HepG2 (cell line): Measurements from ENCODE around the gene PIF1. TPM values are rescaled to one million over a fixed set of nuclear protein-coding genes. Genes with fewer than 3 reads are reported as not detected.
A peak's percentile ranks its signal among the peaks of the same experiment; 100 is the strongest.

ENCODE experiments used
- ATAC-seq: fragments of 200-7000 bp; cut with Tn5 transposase; 3 replicates; pipeline ENCODE4 v1.9.1; 2020; ENCODE audit warnings: mild to moderate bottlenecking, moderate library complexity
- BruUV-seq: library from RNA; stranded (reverse); fragments of 400-500 nt; replicated peaks from 2 replicates; lab custom pipeline; 2021; lab: Mats Ljungman, UMichigan
- CTCF ChIA-PET: fragments of 300-600 bp; formaldehyde crosslinking; extraction: SDS; loops from one replicate; lab custom pipeline; 2021; ENCODE audit warnings: low total read pairs, inconsistent platforms, low intra/inter-chr PET ratio; lab: Yijun Ruan, JAX
- POLR2A ChIA-PET: fragments of 350-600 bp; sonication (Branson Sonifier 250); formaldehyde crosslinking; loops from one replicate; lab custom pipeline; 2020; ENCODE audit warnings: antibody characterized with exemption, inconsistent platforms; lab: Yijun Ruan, JAX
- DNase-seq: peaks from one replicate; pipeline ENCODE4 v3.0.0-alpha.2; 2015; ENCODE audit warnings: low spot score
- FAIRE-seq: peaks from 3 replicates; lab custom pipeline; 2011; peaks lifted over from hg19 to GRCh38; lab: Jason Lieb, UNC
- H2AFZ ChIP-seq: one replicate; pipeline ENCODE4 v1.6.1; 2011; ENCODE audit warnings: low read length, inconsistent platforms
- H3K27ac ChIP-seq: fragments of 300-600 bp; 3 replicates; pipeline ENCODE4 v1.8.0; 2011; ENCODE audit warnings: mixed run types, mild to moderate bottlenecking, mixed read lengths, low read length, inconsistent platforms; ENCODE audit not compliant: insufficient read depth; ENCODE audit errors: extremely low read length
- H3K27me3 ChIP-seq, 2 experiments: fragments of 200-600 bp in 1 of 2; 2 replicates in 1 of 2; 3 replicates in 1 of 2; pipeline versions ENCODE4 v1.6.0 to v1.8.0; 2011; ENCODE audit warnings: low read length in 2 of 2, mild to moderate bottlenecking in 2 of 2, moderate library complexity in 2 of 2, inconsistent platforms in 1 of 2; ENCODE audit not compliant: insufficient read depth in 2 of 2, control insufficient read depth in 1 of 2
- H3K36me3 ChIP-seq, 2 experiments: fragments of 200-600 bp in 1 of 2; replicated peaks in 1 of 2; 2 replicates in 1 of 2; 3 replicates in 1 of 2; pipeline versions ENCODE4 v1.5.1 to v1.8.0; 2011; ENCODE audit warnings: low read length in 2 of 2, inconsistent platforms in 1 of 2; ENCODE audit not compliant: insufficient read depth in 2 of 2, control insufficient read depth in 1 of 2
- H3K4me1 ChIP-seq: 2 replicates; pipeline ENCODE4 v1.5.1; 2012; ENCODE audit warnings: low read length, inconsistent platforms; ENCODE audit not compliant: insufficient read depth
- H3K4me2 ChIP-seq: 2 replicates; pipeline ENCODE4 v1.6.0; 2011; ENCODE audit warnings: low read depth, low read length, inconsistent platforms
- H3K4me3 ChIP-seq, 3 experiments: fragments of 200-600 bp in 1 of 3; sonication (generic), shearing (Covaris generic) in 1 of 3; replicated peaks in 1 of 3; 2 replicates each; pipeline ENCODE4 v1.5.1; 2011 to 2016; ENCODE audit warnings: low read length in 3 of 3, inconsistent platforms in 2 of 3, low read depth in 2 of 3, mild to moderate bottlenecking in 2 of 3, control low read depth in 1 of 3, mixed read lengths in 1 of 3; ENCODE audit not compliant: insufficient read depth in 1 of 3
- H3K79me2 ChIP-seq: one replicate; pipeline ENCODE4 v1.6.1; 2011; ENCODE audit warnings: low read length, inconsistent platforms; ENCODE audit not compliant: insufficient read depth
- H3K9ac ChIP-seq: 2 replicates; pipeline ENCODE4 v1.6.0; 2011; ENCODE audit warnings: mild to moderate bottlenecking, low read depth, low read length, inconsistent platforms; ENCODE audit not compliant: insufficient read depth
- H3K9me3 ChIP-seq: 2 replicates; pipeline ENCODE4 v1.5.1; 2012; ENCODE audit warnings: mild to moderate bottlenecking, low read length
- H4K20me1 ChIP-seq: 2 replicates; pipeline ENCODE4 v1.6.0; 2011; ENCODE audit warnings: inconsistent platforms, mild to moderate bottlenecking, low read length, moderate library complexity; ENCODE audit not compliant: insufficient read depth
- BCL6 ChIP-seq: IDR thresholded peaks from 2 replicates; pipeline ENCODE4 v1.6.1; 2016; ENCODE audit warnings: missing genetic modification reagents, missing compliant biosample characterization
- CREM ChIP-seq, 2 experiments: sonication (generic) in 1 of 2; formaldehyde crosslinking in 1 of 2; IDR thresholded peaks; 2 replicates each; pipeline versions ENCODE4 v1.4.0 to v1.6.1; 2016 to 2020; ENCODE audit warnings: antibody characterized with exemption in 1 of 2, mild to moderate bottlenecking in 1 of 2, missing genetic modification reagents in 1 of 2
- HMG20A ChIP-seq: IDR thresholded peaks from 2 replicates; pipeline ENCODE4 v1.6.1; 2016; ENCODE audit warnings: borderline replicate concordance
- PHF21A ChIP-seq: sonication (generic); formaldehyde crosslinking; IDR thresholded peaks from 2 replicates; pipeline ENCODE4 v1.5.0; 2020; ENCODE audit warnings: mild to moderate bottlenecking, missing genetic modification reagents
- THAP11 ChIP-seq: IDR thresholded peaks from 2 replicates; pipeline ENCODE4 v1.6.1; 2016; ENCODE audit warnings: missing biosample characterization, missing genetic modification reagents
- ZNF121 ChIP-seq: sonication (generic); formaldehyde crosslinking; IDR thresholded peaks from 2 replicates; pipeline ENCODE4 v1.5.0; 2020; ENCODE audit warnings: mild to moderate bottlenecking, missing genetic modification reagents
- ZNF124 ChIP-seq: sonication (generic); formaldehyde crosslinking; IDR thresholded peaks from 2 replicates; pipeline ENCODE4 v1.4.0; 2020; ENCODE audit warnings: missing genetic modification reagents
- ZNF180 ChIP-seq: sonication (generic); formaldehyde crosslinking; IDR thresholded peaks from 2 replicates; pipeline ENCODE4 v1.4.0; 2020; ENCODE audit warnings: low read depth, missing genetic modification reagents, borderline replicate concordance
- ZNF232 ChIP-seq: sonication (generic); formaldehyde crosslinking; IDR thresholded peaks from 2 replicates; pipeline ENCODE4 v1.4.0; 2020; ENCODE audit warnings: missing genetic modification reagents, borderline replicate concordance
- ZNF790 ChIP-seq: sonication (generic); formaldehyde crosslinking; IDR thresholded peaks from 2 replicates; pipeline ENCODE4 v1.8.0; 2022; ENCODE audit warnings: missing genetic modification reagents, mild to moderate bottlenecking, borderline replicate concordance
- WGBS: methylation state at CpG from one replicate; pipeline ENCODE4 v1.1.6; 2017; ENCODE audit warnings: low lambda C conversion rate; 5-methylcytosine and 5-hydroxymethylcytosine counted together
- in situ Hi-C: cut with HindIII; loops from 2 replicates; pipeline ENCODE4 v1.10.0; 2017; ENCODE audit warnings: low pct_unique_long_range_greater_than_20kb; ENCODE audit not compliant: extremely low pct_ligation_motif_present
- intact Hi-C: fragments of 100-400 bp; cut with micrococcal nuclease; formaldehyde crosslinking; loops from one replicate; pipeline ENCODE4 v1.10.0; 2022; ENCODE audit not compliant: unreplicated experiment
- polyA plus RNA-seq, 8 experiments: library from polyadenylated mRNA; depleted of rRNA in 3 of 8; stranded (reverse) in 7 of 8; unstranded in 1 of 8; fragments of >200 nt; fragmentation: Illumina TruSeq in 4 of 8; extraction: Trizol in 4 of 8; gene quantifications; 2 replicates each; pipeline versions ENCODE4 v1.2.1 to v1.2.3, GENCODE V29; 2011 to 2016; ENCODE audit warnings: low read depth in 4 of 8, missing spikeins in 1 of 8, mixed read lengths in 1 of 8; ENCODE audit not compliant: insufficient read depth in 1 of 8
- total RNA-seq, 5 experiments: library from RNA; depleted of rRNA; stranded (reverse); fragments of >200 nt; fragmentation: Illumina TruSeq; extraction: Trizol; gene quantifications; 2 replicates each; pipeline ENCODE4 v1.2.3, GENCODE V29; 2016; ENCODE audit warnings: low read depth in 1 of 5
- TF ChIP-seq, protein P1 (sequence below): sonication (generic); formaldehyde crosslinking; IDR thresholded peaks from 2 replicates; pipeline ENCODE4 v1.5.1; 2020; ENCODE audit warnings: mild to moderate bottlenecking, missing genetic modification reagents
- TF ChIP-seq, protein P2 (sequence below): IDR thresholded peaks from 2 replicates; pipeline ENCODE4 v1.6.1; 2016; ENCODE audit warnings: low read depth, control low read depth

Gene PIF1
- total and polyA plus RNA-seq, 2 of the 13 experiments (the other 11 are each of a cell fraction or from before 2014, with no cell fraction given): 18.5 to 19.7 TPM

DNA sequence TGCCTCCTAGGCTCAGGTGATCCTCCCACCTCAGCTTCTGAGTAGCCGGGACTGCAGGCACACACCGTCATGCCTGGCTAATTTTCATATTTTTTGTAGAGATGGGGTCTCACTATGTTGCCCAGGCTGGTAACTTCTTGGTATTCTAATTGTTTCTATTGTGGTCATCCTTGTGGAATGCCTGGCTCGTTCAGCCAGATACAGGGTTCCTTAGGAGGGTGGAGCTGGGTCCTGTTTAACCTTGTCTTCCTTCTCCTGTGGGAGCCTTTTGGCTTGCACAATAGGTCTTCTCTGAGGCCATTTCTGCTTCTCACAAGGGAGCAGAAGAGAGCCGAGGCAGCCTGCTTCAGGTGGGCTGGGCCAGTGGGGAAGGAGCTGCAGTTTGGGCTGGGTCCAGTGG, 32.0 kb upstream of the PIF1 start:
- Histone ChIP-seq H3K79me2 (no peaks in the 10 kb centered on the region), H3K27ac (peak overlapping the region; percentile 56), H4K20me1 (no peaks in the 10 kb centered on the region), H3K9me3 (no peaks in the 10 kb centered on the region), H3K4me3 (no peak overlapping the region)
- no peak for DNase-seq
- POLR2A ChIA-PET: interaction anchor here (0.8 to 1.5 kb wide), 4 partner anchors 14 to 37 kb away, joined by 3 to 4 read pairs (median 4); partner anchors contain the start of gene PLEKHO2
- intact Hi-C loops: no loop called here
- FAIRE-seq: no peak
- TF ChIP-seq ZNF121 (CRISPR knock-in tag): peak; percentile 75
- TF ChIP-seq, protein P1, sequence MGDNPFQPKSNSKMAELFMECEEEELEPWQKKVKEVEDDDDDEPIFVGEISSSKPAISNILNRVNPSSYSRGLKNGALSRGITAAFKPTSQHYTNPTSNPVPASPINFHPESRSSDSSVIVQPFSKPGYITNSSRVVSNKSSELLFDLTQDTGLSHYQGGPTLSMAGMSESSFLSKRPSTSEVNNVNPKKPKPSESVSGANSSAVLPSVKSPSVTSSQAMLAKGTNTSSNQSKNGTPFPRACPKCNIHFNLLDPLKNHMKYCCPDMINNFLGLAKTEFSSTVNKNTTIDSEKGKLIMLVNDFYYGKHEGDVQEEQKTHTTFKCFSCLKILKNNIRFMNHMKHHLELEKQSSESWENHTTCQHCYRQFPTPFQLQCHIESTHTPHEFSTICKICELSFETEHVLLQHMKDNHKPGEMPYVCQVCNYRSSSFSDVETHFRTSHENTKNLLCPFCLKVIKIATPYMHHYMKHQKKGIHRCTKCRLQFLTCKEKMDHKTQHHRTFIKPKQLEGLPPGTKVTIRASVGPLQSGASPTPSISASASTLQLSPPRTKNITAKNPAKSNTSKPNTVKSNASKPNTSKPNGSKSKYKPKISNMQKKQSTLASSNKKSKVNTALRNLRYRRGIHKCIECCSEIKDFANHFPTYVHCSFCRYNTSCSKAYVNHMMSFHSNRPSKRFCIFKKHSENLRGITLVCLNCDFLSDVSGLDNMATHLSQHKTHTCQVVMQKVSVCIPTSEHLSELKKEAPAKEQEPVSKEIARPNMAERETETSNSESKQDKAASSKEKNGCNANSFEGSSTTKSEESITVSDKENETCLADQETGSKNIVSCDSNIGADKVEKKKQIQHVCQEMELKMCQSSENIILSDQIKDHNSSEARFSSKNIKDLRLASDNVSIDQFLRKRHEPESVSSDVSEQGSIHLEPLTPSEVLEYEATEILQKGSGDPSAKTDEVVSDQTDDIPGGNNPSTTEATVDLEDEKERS: no peak
- TF ChIP-seq, all 625 proteins: peak for 1
- H3K4me1 ChIP-seq: peaks cover 17% of the 10 kb centered on the region
- H3K9ac ChIP-seq: peak overlapping the region; percentile 45; the same call in 1 of the 2 replicates
- in situ Hi-C loops: no loop called here
- BruUV-seq: no TSS peak
- H3K36me3 ChIP-seq: peaks cover 15 to 30% of the 10 kb centered on the region in 2 experiments; a peak in 4 of 5 replicates
- ATAC-seq: no peak
- CTCF ChIA-PET: no interaction called here
- no peaks in the 10 kb centered on the region for H3K27me3 ChIP-seq
- 94% methylated on average over 4 of the region's 4 CpGs for WGBS
- peak overlapping the region; percentile 18; the same call in 1 of the 2 replicates for H3K4me2 ChIP-seq
- no peak overlapping the region for H2AFZ ChIP-seq

DNA sequence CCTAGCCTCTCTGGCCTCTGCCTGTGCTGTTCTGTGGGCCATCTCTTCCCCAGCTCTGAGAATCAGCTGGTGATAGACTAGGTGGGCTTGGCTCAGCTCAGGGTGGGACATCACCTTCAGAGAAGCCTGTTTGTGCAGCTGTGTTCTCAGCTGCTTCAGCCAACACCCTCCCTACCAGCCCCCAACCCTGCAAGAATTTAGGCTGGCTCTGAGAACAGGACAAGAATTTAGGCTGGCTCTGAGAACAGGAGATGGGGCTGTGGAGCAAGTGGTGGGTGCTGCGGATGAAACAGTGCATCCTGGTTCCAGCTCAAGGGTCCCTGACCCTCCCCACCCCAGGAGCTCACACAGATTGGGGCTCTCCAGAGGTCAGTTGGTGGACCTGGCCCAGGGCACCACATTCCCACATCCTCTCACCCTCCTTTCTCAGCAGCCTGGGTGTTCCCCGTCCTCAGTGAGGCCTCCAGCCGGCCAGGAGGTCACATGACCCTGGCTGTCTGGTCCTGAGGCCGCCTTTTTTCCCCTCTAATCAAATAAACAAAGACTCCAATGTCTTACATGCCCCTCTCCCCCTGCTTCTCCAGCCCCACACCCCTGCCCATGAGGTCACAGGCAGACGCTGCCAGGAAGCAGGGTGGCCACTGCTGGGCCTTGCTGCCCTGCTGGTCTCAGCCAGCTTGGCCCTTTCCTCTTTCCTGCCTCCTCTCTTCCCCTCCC, 31.1 kb upstream of the PIF1 start:
- ChIA-PET CTCF (no interaction called here), POLR2A (interaction anchor here (0.8 to 1.5 kb wide), 4 partner anchors 14 to 38 kb away, joined by 3 to 4 read pairs (median 4); partner anchors contain the start of gene PLEKHO2)
- intact Hi-C loops: no loop called here
- H4K20me1 ChIP-seq: no peaks in the 10 kb centered on the region
- peak overlapping the region; percentile 56 for H3K27ac ChIP-seq
- peaks cover 17% of the 10 kb centered on the region for H3K4me1 ChIP-seq
- FAIRE-seq (no peak), DNase-seq (peak; percentile 78), ATAC-seq (peak; percentile 70)
- in situ Hi-C loops: no loop called here
- H3K4me2 ChIP-seq: peak overlapping the region; percentile 18
- WGBS: 33% methylated on average over 5 of the region's 5 CpGs
- H3K36me3 ChIP-seq: peaks cover 14 to 32% of the 10 kb centered on the region in 2 experiments; a peak in 4 of 5 replicates
- no peaks in the 10 kb centered on the region for H3K27me3 ChIP-seq
- no peaks in the 10 kb centered on the region for H3K79me2 ChIP-seq
- H3K9ac ChIP-seq: peak overlapping the region; percentile 45; the same call in 1 of the 2 replicates
- H3K9me3 ChIP-seq: no peaks in the 10 kb centered on the region
- no peak overlapping the region for H3K4me3 ChIP-seq
- BruUV-seq: no TSS peak
- no peak overlapping the region for H2AFZ ChIP-seq
- TF ChIP-seq PHF21A (CRISPR knock-in tag): peak; percentile 44
- no peak for TF ChIP-seq ZNF790 (CRISPR knock-in tag)
- TF ChIP-seq BCL6 (CRISPR knock-in tag): 0 out of 2 replicates have a peak, but pooled peaks have one; percentile 26
- TF ChIP-seq, protein P2, sequence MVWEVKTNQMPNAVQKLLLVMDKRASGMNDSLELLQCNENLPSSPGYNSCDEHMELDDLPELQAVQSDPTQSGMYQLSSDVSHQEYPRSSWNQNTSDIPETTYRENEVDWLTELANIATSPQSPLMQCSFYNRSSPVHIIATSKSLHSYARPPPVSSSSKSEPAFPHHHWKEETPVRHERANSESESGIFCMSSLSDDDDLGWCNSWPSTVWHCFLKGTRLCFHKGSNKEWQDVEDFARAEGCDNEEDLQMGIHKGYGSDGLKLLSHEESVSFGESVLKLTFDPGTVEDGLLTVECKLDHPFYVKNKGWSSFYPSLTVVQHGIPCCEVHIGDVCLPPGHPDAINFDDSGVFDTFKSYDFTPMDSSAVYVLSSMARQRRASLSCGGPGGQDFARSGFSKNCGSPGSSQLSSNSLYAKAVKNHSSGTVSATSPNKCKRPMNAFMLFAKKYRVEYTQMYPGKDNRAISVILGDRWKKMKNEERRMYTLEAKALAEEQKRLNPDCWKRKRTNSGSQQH: 0 out of 2 replicates have a peak, but pooled peaks have one; percentile 31
- no peak for TF ChIP-seq ZNF232
- 0 out of 2 replicates have a peak, but pooled peaks have one; percentile 29 for TF ChIP-seq THAP11 (CRISPR knock-in tag)
- 0 out of 2 replicates have a peak, but pooled peaks have one; percentile 15 for TF ChIP-seq HMG20A (CRISPR knock-in tag)
- TF ChIP-seq CREM (IDR thresholded peaks at IDR 0.05): no peak
- TF ChIP-seq CREM (CRISPR knock-in tag; IDR thresholded peaks at IDR 0.05): no peak
- TF ChIP-seq ZNF180 (CRISPR knock-in tag): no peak
- TF ChIP-seq ZNF124 (CRISPR knock-in tag): no peak
